ENCODE measurements around the gene SNRPA. TPM values are rescaled to one million over a fixed set of nuclear protein-coding genes. Genes with fewer than 3 reads are reported as not detected.

SNRPA gene
- total and polyA plus RNA-seq, 5 donors from 2014 or later: 36.3 to 78.6 (median 43.8) TPM

DNA sequence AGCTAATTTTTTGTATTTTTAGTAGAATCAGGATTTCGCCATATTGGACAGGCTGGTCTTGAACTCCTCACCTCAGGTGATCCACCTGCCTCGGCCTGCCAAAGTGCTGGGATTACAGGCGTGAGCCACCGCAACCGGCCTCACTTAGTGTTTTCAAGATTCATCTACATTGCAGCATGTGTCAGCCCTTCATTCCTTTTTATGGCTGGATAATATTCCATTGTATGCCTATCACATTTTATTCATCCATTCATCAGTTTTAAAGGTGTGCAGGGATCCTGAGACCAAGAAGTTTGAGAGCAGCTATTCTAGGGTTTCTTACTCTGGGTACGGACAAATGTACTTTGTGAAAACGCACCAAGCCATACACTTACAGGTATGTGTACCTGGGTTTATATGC lies 43.4 kb upstream of the SNRPA start:
- Mint-ChIP-seq H3K36me3 (peaks cover 34% of the 10 kb centered on the region), H3K9me3 (no peaks in the 10 kb centered on the region), H3K27me3 (no peaks in the 10 kb centered on the region), H3K27ac (peak overlapping the region in 1 of 3 donors; percentile 38), H3K4me3 (no peak overlapping the region), H3K4me1 (peaks cover 0 to 16% (median 5%) of the 10 kb centered on the region in 4 donors)
- Histone ChIP-seq H3K27me3 (ENCODE audit: control insufficient read depth, insufficient read depth, low read length) (no peaks in the 10 kb centered on the region), H3K4me1 (ENCODE audit: control insufficient read depth, insufficient read depth, low read length, poor library complexity, severe bottlenecking) (no peaks in the 10 kb centered on the region), H3K27ac (ENCODE audit: insufficient read depth, low read length, poor library complexity, severe bottlenecking) (no peak overlapping the region), H3K4me3 (ENCODE audit: low read depth, low read length) (no peak overlapping the region), H3K36me3 (ENCODE audit: control insufficient read depth, insufficient read depth, low read length) (peaks cover 54% of the 10 kb centered on the region), H3K9me3 (ENCODE audit: control insufficient read depth in 2 of 2, low read length in 2 of 2) (no peaks in the 10 kb centered on the region)
- ATAC-seq (ENCODE audit: low read depth in 2 of 2): no peak
- no peak for DNase-seq

GRCh38 chr19:40709817-40710216 lies 41.2 kb upstream of the SNRPA start:
- Histone ChIP-seq H3K4me1 (ENCODE audit: control insufficient read depth, insufficient read depth, low read length, poor library complexity, severe bottlenecking) (peaks cover 10% of the 10 kb centered on the region), H3K9me3 (ENCODE audit: control insufficient read depth in 2 of 2, low read length in 2 of 2) (no peaks in the 10 kb centered on the region), H3K4me3 (ENCODE audit: low read depth, low read length) (no peak overlapping the region), H3K27ac (ENCODE audit: insufficient read depth, low read length, poor library complexity, severe bottlenecking) (no peak overlapping the region), H3K36me3 (ENCODE audit: control insufficient read depth, insufficient read depth, low read length) (peaks cover 33% of the 10 kb centered on the region), H3K27me3 (ENCODE audit: control insufficient read depth, insufficient read depth, low read length) (no peaks in the 10 kb centered on the region)
- no peak for DNase-seq
- Mint-ChIP-seq H3K9me3 (no peaks in the 10 kb centered on the region), H3K36me3 (peaks cover 20% of the 10 kb centered on the region), H3K4me1 (peaks cover 0 to 24% (median 10%) of the 10 kb centered on the region in 4 donors), H3K27ac (peak overlapping the region in 1 of 3 donors; percentile 14), H3K4me3 (no peak overlapping the region), H3K27me3 (no peaks in the 10 kb centered on the region)
- no peak for ATAC-seq (ENCODE audit: low read depth in 2 of 2)

DNA sequence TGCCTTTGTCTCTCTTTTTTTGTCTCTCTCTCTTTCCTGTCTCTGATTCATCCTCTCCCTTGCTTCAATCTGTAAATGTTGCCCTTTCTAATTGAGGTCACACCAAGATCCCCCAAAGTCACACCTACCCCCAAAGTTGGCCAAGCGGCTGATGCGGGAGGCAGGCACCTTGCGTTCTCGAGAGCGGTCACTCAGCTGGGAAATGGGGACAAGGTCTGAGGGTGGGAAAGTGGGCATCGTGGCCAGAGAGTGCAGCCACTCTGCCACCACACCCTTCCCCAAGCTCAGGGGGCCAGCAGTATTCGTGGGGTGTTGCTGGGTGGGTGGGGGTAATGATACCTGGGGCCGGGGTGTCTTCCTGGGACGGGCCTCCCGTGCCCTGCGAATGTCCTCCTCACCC lies 37.1 kb upstream of the SNRPA start:
- H3K9me3 ChIP-seq (ENCODE audit: control insufficient read depth in 2 of 2, low read length in 2 of 2): no peaks in the 10 kb centered on the region
- peaks cover 7% of the 10 kb centered on the region for H3K36me3 ChIP-seq (ENCODE audit: control insufficient read depth, insufficient read depth, low read length)
- Mint-ChIP-seq H3K36me3 (peaks cover 13% of the 10 kb centered on the region), H3K27ac (peak overlapping the region; percentile 76 to 91 (median 81)), H3K4me1 (peaks cover 4 to 57% (median 30%) of the 10 kb centered on the region in 4 donors), H3K27me3 (no peaks in the 10 kb centered on the region), H3K9me3 (no peaks in the 10 kb centered on the region), H3K4me3 (peak overlapping the region; percentile 48 to 83 (median 81))
- peak overlapping the region; percentile 75 for H3K4me3 ChIP-seq (ENCODE audit: low read depth, low read length)
- DNase-seq (no peak), ATAC-seq (ENCODE audit: low read depth in 2 of 2) (no peak)
- peaks cover 47% of the 10 kb centered on the region for H3K4me1 ChIP-seq (ENCODE audit: control insufficient read depth, insufficient read depth, low read length, poor library complexity, severe bottlenecking)
- H3K27ac ChIP-seq (ENCODE audit: insufficient read depth, low read length, poor library complexity, severe bottlenecking): peak overlapping the region; percentile 94
- no peaks in the 10 kb centered on the region for H3K27me3 ChIP-seq (ENCODE audit: control insufficient read depth, insufficient read depth, low read length)

DNA sequence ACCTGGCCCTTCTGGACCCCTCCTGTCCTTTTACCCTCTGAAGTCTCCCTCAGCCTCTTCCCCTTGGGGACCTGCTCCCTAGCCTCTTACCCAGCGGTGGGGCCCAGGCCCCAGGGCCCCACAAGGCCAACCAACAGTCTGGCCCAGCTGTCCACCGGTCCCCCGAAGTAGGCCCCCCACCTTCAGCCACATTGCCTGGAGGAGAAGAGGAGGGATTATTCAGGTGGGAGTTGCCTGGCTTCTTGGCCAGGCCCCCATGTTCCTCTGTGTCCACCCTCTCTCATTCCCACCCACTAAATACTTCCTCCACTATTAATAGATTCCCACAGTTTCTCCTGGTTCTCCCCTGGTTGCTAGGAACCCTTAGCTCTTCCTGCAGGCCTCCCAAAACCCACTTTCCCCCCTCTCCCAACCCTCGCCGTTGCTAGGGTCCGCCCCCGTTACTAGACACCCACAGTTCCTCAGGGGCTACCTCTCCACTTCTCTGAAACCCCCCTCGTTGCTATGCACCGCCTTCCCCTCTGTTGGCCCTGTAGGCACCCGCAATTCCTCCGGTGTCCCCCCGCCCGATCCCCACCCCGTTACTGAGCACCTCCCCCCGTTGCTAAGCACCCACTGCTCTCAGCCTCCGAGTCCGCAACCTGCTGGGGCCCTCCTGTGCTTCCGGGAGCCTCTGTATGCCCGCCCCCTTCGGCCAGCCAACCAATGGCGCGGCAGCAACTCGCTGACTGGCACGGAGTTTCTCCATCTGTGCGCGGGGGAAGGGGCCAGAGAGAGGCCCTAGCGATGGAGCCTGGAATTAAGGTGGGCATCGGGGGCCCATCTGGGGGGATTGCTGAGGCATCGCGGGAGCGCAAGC lies 36.3 kb upstream of the SNRPA start:
- H3K27ac Mint-ChIP-seq: peak overlapping the region; percentile 92 to 97 (median 95)
- H3K27me3 Mint-ChIP-seq: no peaks in the 10 kb centered on the region
- H3K36me3 Mint-ChIP-seq: peaks cover 8% of the 10 kb centered on the region
- Histone ChIP-seq H3K4me1 (ENCODE audit: control insufficient read depth, insufficient read depth, low read length, poor library complexity, severe bottlenecking) (peaks cover 55% of the 10 kb centered on the region), H3K9me3 (ENCODE audit: control insufficient read depth in 2 of 2, low read length in 2 of 2) (no peaks in the 10 kb centered on the region), H3K4me3 (ENCODE audit: low read depth, low read length) (peak overlapping the region; percentile 92), H3K27me3 (ENCODE audit: control insufficient read depth, insufficient read depth, low read length) (no peaks in the 10 kb centered on the region), H3K36me3 (ENCODE audit: control insufficient read depth, insufficient read depth, low read length) (peaks cover 7% of the 10 kb centered on the region), H3K27ac (ENCODE audit: insufficient read depth, low read length, poor library complexity, severe bottlenecking) (peak overlapping the region; percentile 94)
- H3K9me3 Mint-ChIP-seq: no peaks in the 10 kb centered on the region
- peaks cover 4 to 63% (median 30%) of the 10 kb centered on the region in 4 donors for H3K4me1 Mint-ChIP-seq
- peak; percentile 79 to 81 for ATAC-seq (ENCODE audit: low read depth in 2 of 2)
- H3K4me3 Mint-ChIP-seq: peak overlapping the region; percentile 91 to 95 (median 94)
- DNase-seq: peak; percentile 92 to 94 (median 94)

DNA sequence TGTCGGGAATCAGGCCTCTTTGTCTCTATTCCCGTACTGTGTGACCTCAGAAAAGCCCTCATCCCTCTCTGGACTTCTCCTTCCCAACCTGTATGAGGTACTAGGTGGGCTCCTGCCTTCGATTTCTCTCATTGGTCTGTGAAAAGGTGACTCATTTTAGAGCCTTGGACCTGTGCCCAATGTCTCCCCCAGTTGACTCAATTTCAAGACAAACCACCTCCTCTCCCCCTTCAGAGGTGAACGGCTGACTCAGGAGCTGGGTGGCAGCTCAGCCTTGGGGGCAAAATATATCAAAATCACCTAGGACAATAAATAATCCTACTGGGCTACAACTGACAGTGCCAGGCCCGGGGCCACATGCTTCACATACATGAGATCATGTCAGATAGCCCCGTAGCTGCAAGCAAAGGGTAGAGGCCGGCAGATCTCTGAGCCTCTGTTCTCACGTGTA lies 34.9 kb upstream of the SNRPA start:
- ATAC-seq (ENCODE audit: low read depth in 2 of 2) (no peak), DNase-seq (peak; percentile 2 to 48 (median 35))
- no peaks in the 10 kb centered on the region for H3K36me3 ChIP-seq (ENCODE audit: control insufficient read depth, insufficient read depth, low read length)
- H3K4me1 ChIP-seq (ENCODE audit: control insufficient read depth, insufficient read depth, low read length, poor library complexity, severe bottlenecking): peaks cover 55% of the 10 kb centered on the region
- H3K27ac Mint-ChIP-seq: peak overlapping the region; percentile 95 to 99 (median 97)
- peak overlapping the region; percentile 91 to 95 (median 94) for H3K4me3 Mint-ChIP-seq
- no peaks in the 10 kb centered on the region for H3K27me3 ChIP-seq (ENCODE audit: control insufficient read depth, insufficient read depth, low read length)
- H3K27ac ChIP-seq (ENCODE audit: insufficient read depth, low read length, poor library complexity, severe bottlenecking): peak overlapping the region; percentile 94
- H3K36me3 Mint-ChIP-seq: peaks cover 15% of the 10 kb centered on the region
- no peaks in the 10 kb centered on the region for H3K9me3 Mint-ChIP-seq
- H3K9me3 ChIP-seq (ENCODE audit: control insufficient read depth in 2 of 2, low read length in 2 of 2): no peaks in the 10 kb centered on the region
- peaks cover 11 to 77% (median 37%) of the 10 kb centered on the region in 4 donors for H3K4me1 Mint-ChIP-seq
- H3K4me3 ChIP-seq (ENCODE audit: low read depth, low read length): peak overlapping the region; percentile 92
- no peaks in the 10 kb centered on the region for H3K27me3 Mint-ChIP-seq

GRCh38 chr19:40716482-40717324 lies 34.3 kb upstream of the SNRPA start, which contains the start of the genes COQ8B and ITPKC:
Gene COQ8B (minus strand): TSS chr19:40716886. CDS start chr19:40714632, 2,254 bp downstream.
Gene ITPKC (plus strand): TSS chr19:40717112. CDS start chr19:40717136, 24 bp downstream.
- DNase-seq (peak; percentile 98 to 100 (median 99)), ATAC-seq (ENCODE audit: low read depth in 2 of 2) (peak; percentile 78)
- Mint-ChIP-seq H3K9me3 (no peaks in the 10 kb centered on the region), H3K4me1 (peaks cover 11 to 77% (median 36%) of the 10 kb centered on the region in 4 donors), H3K27ac (peak within 1 kb of the TSS; percentile 95 to 99 (median 97)), H3K27me3 (no peaks in the 10 kb centered on the region), H3K4me3 (peak within 1 kb of the TSS; percentile 93 to 98 (median 94)), H3K36me3 (peaks cover 9% of the 10 kb centered on the region)
- Histone ChIP-seq H3K27me3 (ENCODE audit: control insufficient read depth, insufficient read depth, low read length) (no peaks in the 10 kb centered on the region), H3K4me3 (ENCODE audit: low read depth, low read length) (peak within 1 kb of the TSS; percentile 92), H3K4me1 (ENCODE audit: control insufficient read depth, insufficient read depth, low read length, poor library complexity, severe bottlenecking) (peaks cover 55% of the 10 kb centered on the region), H3K9me3 (ENCODE audit: control insufficient read depth in 2 of 2, low read length in 2 of 2) (no peaks in the 10 kb centered on the region), H3K27ac (ENCODE audit: insufficient read depth, low read length, poor library complexity, severe bottlenecking) (peak within 1 kb of the TSS; percentile 94), H3K36me3 (ENCODE audit: control insufficient read depth, insufficient read depth, low read length) (no peaks in the 10 kb centered on the region)

DNA sequence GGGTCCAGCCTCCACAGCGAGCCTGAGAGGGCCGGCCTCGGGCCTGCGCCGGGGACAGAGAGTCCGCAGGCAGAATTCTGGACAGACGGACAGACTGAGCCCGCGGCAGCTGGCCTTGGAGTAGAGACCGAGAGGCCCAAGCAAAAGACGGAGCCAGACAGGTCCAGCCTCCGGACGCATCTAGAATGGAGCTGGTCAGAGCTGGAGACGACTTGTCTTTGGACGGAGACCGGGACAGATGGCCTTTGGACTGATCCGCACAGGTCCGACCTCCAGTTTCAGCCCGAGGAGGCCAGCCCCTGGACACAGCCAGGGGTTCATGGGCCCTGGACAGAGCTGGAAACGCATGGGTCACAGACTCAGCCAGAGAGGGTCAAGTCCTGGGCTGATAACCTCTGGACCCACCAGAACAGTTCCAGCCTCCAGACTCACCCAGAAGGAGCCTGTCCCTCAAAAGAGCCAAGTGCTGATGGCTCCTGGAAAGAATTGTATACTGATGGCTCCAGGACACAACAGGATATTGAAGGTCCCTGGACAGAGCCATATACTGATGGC lies 33.6 kb upstream of the SNRPA start:
- Histone ChIP-seq H3K27me3 (ENCODE audit: control insufficient read depth, insufficient read depth, low read length) (no peaks in the 10 kb centered on the region), H3K27ac (ENCODE audit: insufficient read depth, low read length, poor library complexity, severe bottlenecking) (peak overlapping the region; percentile 94), H3K9me3 (ENCODE audit: control insufficient read depth in 2 of 2, low read length in 2 of 2) (no peaks in the 10 kb centered on the region), H3K36me3 (ENCODE audit: control insufficient read depth, insufficient read depth, low read length) (no peaks in the 10 kb centered on the region), H3K4me3 (ENCODE audit: low read depth, low read length) (peak overlapping the region; percentile 85), H3K4me1 (ENCODE audit: control insufficient read depth, insufficient read depth, low read length, poor library complexity, severe bottlenecking) (peaks cover 55% of the 10 kb centered on the region)
- ATAC-seq (ENCODE audit: low read depth in 2 of 2) (no peak), DNase-seq (peak in 1 of 3 donors; percentile 16)
- H3K36me3 Mint-ChIP-seq: peaks cover 8% of the 10 kb centered on the region
- peaks cover 11 to 78% (median 40%) of the 10 kb centered on the region in 4 donors for H3K4me1 Mint-ChIP-seq
- peak overlapping the region; percentile 80 to 98 (median 88) for H3K4me3 Mint-ChIP-seq
- H3K27ac Mint-ChIP-seq: peak overlapping the region in 2 of 3 donors; percentile 69 to 92
- no peaks in the 10 kb centered on the region for H3K9me3 Mint-ChIP-seq
- H3K27me3 Mint-ChIP-seq: no peaks in the 10 kb centered on the region

All from CD4-positive, CD25-positive, alpha-beta regulatory T cell (primary cell).